HG03159 (cell line): ENCODE measurements around the gene SPTBN4.
"Not testable (repeated sequence)": the region's sequence is repeated elsewhere in the genome, so short reads cannot be mapped to it uniquely, and the experiment has no call there.

Experiments
- ATAC-seq: cut with Tn5 transposase; IDR thresholded peaks from one replicate; pipeline ENCODE4 v1.9.1; 2021; ENCODE audit warnings: mild to moderate bottlenecking, moderate library complexity; ENCODE audit not compliant: unreplicated experiment

SPTBN4 gene

DNA sequence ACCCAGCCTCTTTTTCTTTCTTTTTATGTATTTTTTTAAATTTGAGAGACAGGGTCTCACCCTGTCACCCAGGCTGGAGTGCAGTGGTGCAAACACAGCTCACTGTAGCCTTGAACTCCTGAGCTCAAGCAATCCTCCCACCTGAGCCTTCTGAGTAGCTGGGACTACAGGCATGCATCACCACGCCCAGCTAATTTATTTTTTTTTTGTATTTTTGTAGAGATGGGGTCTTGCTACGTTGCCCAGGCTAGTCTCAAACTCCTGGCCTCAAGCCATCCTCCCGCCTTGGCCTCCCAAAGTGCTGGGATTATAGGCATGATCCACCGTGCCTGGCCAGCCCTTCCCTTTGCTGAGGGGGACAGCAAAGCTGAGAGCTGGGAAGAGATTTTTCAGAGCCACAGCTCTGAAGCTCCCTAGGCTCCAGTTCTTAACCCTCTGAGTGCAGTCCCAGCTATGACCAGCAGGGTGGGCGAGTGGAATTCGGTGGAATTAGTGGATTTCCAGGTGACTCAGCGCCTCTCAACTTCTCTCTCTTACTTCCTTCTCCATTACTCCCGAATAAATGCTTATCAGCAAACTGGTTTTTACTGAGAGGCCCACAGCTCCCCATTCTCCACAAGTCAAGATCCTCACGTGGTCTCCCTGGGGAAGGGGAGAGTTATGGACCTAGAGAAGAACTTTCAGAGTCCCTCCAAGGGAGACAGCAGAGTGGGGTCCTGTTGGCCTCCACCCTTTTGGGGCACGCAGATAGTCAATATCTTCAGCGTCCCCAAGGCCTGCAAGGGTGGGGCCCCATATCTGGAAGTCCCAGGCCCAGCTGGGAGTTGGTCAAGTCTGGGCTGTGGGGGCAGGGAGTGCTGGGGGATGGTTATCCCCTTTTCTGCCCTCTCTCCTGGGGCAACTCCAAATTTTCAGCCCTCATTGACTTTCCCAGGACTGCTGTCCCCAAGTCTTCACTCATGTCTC lies 2.5 kb upstream of the SPTBN4 start:
- ATAC-seq: no peak

DNA sequence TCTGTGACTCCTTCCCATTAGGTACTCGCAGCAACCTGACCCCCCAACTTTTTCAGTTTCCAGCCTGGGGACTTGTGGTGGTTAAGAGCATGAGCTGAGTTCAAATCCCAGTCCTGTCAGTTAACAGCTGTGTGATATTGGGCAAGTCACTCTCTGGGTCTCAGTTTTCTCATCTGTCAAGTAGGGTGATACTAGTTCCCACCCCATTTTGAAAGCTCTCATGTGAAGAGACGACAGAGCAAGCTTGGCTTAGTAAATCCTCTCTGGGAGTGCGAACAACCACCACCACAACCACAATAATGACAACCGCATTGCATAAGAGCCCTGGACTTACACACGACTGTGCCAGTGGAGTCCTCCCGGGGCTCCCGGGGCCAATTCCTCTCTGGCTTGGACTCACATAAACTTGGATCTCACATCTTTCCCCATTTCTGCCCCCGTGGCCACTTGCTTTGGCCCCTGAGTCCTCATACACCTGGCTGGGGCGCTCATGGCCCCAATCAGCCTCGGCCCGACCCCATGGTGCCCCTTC lies 1.7 kb upstream of the SPTBN4 start:
- ATAC-seq: no peak

GRCh38 chr19:40465557-40466218 lies 1.1 kb upstream of the SPTBN4 start, which contains the start of gene BLVRB:
BLVRB (minus strand) TSS chr19:40465745; CDS start chr19:40465688, 57 bp downstream.
- ATAC-seq: peak; percentile 80

DNA sequence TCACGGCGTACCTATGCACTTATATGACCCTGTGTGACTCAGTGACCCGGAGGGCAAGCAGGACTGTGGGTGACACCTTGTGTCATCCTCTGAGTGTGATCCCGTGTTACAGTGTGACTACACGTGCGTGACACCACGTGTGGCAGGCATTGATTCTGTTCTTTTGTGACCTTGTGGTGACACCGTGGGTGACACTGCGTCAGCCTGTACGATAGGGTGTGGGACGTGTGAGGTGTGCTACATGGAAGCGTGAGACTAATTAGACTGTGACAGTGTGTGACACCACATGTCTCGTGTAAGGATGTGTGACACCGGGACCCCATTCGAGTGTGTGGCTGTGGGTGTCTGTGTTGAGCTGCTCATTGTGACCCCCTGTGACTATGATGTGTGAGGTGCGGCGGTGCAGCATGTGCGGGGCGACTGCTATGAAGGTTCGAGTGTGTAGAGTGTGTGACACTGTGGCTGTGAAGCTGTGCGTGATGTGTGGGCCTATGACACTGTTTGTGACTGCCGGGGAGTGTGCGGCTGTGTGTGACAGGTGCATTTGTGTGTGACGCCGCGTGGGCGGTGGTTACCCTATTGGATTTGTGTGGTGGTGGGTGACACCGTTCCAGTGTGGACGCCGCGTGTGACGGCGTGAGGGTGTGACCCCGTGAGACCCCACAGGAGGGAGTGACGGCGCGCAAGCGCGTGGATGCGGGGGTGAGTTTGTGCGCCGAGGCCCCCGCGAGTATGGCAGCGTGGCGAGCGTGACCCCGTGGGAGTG lies 399 bp upstream of the SPTBN4 start:
- no peak for ATAC-seq

DNA sequence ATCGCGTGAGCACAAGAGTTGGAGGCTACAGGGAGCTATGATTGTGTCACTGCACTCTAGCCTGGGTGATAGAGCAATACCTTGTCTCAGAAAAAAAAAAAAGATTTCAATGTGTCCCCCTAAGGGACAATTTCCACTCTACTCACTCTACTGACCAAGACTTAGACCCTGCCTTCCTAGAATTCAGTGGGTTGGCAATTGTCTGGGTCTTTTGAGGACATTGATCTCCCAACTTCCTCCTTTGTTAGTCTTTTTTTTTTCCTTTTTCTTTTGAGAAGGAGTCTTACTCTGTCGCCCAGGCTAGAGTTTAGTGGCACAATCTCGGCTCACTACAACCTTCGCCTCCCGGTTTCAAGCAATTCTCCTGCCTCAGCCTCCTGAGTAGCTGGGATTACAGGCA lies 2.2 kb downstream of the SPTBN4 start:
- no peak for ATAC-seq

DNA sequence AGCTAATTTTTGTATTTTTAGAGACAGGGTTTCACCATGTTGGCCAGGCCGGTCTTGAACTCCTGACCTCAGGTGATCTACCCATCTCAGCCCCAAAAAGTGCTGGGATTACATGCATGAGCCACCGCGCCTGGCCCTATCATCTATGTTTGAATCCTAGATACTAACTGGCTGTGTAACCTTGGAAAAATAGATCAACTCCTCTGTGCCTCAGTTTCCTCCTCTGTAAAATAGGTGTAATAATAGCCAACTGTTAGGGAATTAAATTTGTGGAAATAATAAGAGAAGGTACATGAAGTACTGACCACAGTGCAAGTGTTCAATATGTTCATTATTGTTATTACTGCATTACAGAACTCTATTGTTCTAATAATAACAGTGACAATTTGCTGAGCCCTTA lies 4.3 kb downstream of the SPTBN4 start:
- no peak for ATAC-seq

GRCh38 chr19:40472516-40472915 lies 5.7 kb downstream of the SPTBN4 start:
- no peak for ATAC-seq

- no peak for ATAC-seq
Observed at GRCh38 chr19:40474737-40475136, 7.9 kb downstream of the SPTBN4 start.

DNA sequence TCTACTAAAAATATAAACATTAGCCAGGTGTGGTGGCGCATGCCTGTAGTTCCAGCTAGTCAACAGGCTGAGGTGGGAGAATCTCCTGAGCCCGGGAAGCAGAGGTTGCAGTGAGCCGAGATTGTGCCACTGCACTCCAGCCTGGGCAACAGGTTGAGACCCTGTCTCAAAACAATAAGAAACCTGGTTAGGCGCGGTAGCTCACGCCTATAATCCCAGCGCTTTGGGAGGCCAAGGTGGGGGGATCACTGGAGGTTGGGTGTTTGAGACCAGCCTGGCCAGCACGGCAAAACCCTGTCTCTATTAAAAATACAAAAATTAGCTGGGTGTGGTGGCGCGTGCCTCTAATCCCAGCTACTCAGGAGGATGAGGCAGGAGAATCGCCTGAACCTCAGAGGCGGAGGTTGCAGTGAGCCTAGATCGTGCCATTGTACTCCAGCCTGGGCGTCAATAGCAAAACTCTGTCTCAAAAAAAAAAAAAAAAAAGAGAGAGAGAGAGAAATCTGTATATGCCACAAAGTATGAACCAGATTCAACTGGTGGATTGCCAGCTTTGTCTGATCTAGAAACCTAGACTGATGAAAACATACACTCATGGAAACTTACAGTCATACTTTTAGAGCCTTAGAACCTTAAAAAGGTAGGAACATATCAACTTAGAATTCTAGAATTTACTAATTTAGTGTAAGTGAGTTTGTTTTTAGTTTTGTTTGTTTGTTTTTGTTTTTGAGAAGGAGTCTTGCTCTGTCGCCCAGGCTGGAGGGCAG lies 9.3 kb downstream of the SPTBN4 start:
- not testable (repeated sequence) for ATAC-seq

DNA sequence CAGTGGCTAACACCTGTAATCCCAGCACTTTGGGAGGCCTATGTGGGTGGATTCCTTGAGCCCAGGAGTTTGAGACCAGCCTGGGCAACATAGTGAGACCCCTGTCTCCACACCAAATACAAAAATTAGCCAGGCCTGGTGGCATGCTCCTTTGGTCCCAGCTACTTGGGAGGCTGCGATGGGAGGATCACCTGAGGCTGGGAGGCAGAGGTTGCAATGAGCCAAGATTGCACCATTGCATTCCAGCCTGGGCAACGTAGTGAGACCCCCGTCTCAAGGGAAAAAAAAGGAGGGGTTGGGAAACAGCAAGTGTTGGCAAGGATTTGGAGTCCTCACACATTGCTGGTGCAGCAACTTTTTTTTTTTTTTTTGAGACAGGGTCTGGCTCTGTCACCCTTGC lies 19.2 kb downstream of the SPTBN4 start:
- no peak for ATAC-seq

GRCh38 chr19:40489882-40490230 lies 23.1 kb downstream of the SPTBN4 start:
- ATAC-seq: no peak

DNA sequence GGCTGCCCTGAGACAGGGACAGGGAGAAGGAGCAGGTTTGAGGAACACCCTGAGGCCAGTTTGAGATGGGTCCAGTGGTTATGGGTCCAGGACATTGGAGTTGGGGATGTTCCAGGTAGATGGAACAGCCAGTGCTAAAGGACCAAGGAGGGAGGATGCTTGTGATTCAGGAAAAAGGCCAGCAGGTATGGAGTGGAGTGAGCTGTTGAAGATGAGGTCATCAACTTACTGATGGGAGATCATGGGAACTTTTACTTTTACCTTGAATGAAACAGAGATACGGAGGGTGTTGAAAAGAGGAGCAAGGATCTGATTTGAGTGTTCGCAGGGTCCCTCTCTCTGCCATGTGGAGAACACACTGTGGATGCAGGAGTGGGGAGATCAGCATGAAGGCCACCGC lies 25.5 kb downstream of the SPTBN4 start:
- ATAC-seq: no peak

- no peak for ATAC-seq
Observed at GRCh38 chr19:40493778-40494177, 27.0 kb downstream of the SPTBN4 start.

GRCh38 chr19:40494191-40494838 lies 27.5 kb downstream of the SPTBN4 start:
- no peak for ATAC-seq

GRCh38 chr19:40497214-40497613 lies 30.4 kb downstream of the SPTBN4 start:
- ATAC-seq: no peak

GRCh38 chr19:40499320-40499719 lies 32.5 kb downstream of the SPTBN4 start:
- no peak for ATAC-seq

GRCh38 chr19:40500678-40501530 lies 34.1 kb downstream of the SPTBN4 start:
- not testable (repeated sequence) for ATAC-seq

- no peak for ATAC-seq
Observed at GRCh38 chr19:40501599-40501998, 34.8 kb downstream of the SPTBN4 start.

DNA sequence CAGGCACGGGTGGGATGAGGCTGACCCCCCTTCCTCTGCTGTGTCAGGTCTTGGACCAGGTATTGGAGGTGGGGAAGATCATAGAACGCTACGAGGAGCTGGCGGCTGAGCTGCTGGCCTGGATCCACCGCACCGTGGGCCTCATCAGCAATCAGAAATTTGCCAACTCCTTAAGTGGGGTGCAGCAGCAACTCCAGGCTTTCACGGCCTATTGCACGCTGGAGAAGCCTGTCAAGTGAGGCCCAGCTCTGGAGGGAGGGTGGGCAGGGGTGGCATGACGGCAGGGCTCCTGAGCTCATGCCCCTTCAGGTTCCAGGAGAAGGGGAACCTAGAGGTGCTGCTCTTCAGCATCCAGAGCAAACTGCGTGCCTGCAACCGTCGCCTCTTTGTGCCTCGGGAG lies 35.3 kb downstream of the SPTBN4 start:
- no peak for ATAC-seq
